ENCODE measurements around the gene GTPBP3.

Gene GTPBP3

DNA sequence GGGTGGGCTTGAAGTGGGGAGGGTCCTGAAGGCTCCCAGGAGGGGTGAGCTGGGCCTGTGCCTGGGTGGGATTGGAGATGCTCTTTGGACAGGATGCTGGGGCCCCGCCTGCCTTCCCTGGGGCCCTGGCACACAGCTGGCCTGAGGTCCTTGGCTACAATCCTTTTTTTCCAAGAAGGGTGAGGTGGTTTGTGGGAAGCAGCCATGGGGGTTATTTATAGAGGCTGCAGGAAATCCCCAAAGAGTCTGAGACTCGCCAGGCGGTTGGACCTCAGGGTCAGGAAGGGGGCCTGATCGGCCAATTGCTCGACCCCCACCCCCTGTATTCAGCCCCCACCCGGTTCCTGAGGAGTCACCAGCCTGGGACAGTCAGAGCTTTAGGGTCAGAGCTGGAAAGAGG lies 10.0 kb downstream of the GTPBP3 start:
- TF ChIP-seq, protein P1, sequence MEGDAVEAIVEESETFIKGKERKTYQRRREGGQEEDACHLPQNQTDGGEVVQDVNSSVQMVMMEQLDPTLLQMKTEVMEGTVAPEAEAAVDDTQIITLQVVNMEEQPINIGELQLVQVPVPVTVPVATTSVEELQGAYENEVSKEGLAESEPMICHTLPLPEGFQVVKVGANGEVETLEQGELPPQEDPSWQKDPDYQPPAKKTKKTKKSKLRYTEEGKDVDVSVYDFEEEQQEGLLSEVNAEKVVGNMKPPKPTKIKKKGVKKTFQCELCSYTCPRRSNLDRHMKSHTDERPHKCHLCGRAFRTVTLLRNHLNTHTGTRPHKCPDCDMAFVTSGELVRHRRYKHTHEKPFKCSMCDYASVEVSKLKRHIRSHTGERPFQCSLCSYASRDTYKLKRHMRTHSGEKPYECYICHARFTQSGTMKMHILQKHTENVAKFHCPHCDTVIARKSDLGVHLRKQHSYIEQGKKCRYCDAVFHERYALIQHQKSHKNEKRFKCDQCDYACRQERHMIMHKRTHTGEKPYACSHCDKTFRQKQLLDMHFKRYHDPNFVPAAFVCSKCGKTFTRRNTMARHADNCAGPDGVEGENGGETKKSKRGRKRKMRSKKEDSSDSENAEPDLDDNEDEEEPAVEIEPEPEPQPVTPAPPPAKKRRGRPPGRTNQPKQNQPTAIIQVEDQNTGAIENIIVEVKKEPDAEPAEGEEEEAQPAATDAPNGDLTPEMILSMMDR (IDR thresholded peaks at IDR 0.05; ENCODE audit: insufficient read depth, low read depth, low read length, missing control alignments) = no peak

DNA sequence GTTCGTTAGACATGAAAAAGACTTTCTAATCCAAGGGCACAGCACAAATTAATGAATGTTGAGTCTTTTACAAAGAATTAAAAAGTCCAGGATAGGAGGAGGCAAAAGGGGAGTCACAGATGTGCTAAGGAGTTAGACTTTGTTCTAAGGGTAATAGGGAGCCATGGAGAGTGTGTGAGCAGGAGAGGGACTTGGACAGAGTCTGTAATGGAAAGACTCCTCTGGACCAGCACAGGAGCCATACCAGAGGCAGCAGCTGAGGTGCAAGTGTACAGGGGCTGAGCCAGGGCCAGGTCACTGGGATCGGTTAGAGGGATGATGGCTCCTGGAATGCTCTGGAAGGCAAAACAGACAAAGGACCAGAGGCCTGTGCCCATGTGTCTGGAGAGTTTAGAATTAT lies 10.5 kb downstream of the GTPBP3 start:
- DNase-seq (ENCODE audit: low read depth) = no peak
- TF ChIP-seq, protein P1 (IDR thresholded peaks at IDR 0.05; ENCODE audit: insufficient read depth, low read depth, low read length, missing control alignments) = no peak
- H3K4me3 ChIP-seq (ENCODE audit: low read length) = no peak overlapping the region

More for the DNA sequence above, 10.0 kb downstream of the GTPBP3 start:
- H3K4me3 ChIP-seq (ENCODE audit: low read length) = no peak overlapping the region
- DNase-seq (ENCODE audit: low read depth) = no peak

DNA sequence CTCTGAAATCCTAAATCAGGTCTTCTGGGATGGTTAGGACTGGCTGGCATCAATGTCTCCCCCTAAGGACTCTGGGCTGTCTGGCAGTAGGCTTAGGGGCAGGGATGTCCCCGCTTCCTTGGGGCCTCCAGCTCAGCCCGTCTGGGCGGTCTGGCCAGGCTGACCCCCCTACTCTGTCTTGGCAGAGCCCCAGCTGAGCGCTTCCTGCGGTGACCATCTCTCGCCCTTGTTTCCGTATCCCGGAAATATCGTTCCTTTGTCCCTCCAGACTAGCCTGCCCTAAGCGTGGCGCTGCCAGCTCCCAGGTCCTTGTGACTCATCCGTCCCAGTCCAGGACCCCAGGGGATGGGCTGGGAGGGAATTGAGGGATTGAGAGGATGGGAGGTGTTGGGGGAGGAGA lies 11.3 kb downstream of the GTPBP3 start:
- H3K4me3 ChIP-seq (ENCODE audit: low read length) = no peak overlapping the region
- DNase-seq (ENCODE audit: low read depth) = no peak
- TF ChIP-seq, protein P1 (IDR thresholded peaks at IDR 0.05; ENCODE audit: insufficient read depth, low read depth, low read length, missing control alignments) = no peak

DNA sequence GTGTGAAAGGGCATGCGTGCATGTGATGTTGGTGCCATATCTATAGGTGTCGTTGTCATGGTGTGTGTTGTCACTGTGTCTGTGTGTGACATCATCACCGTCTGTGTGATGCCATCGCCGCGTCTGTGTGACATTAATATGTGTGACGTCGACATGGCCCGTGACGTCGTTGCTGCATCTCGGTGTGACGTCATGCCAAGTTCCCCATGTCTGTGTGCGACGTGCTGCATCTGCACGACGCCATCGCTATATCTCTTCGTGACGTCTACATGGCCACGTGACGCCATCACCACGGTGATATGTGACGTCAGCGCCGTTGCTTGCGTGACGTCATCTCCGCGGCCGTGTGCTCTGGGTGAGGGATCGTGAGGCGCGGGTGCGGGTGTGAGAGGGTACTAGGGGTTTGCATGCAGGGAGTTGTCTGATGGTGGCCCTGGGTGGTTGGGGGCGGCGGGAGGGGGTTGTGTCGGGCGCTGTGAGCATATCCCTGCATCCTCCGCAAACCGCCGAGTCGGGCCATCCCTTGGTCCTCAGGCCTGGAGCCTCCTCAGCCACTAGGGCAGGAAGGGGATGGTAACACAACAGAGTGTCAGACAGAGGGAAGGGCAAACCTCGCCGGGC lies 14.6 kb downstream of the GTPBP3 start:
- TF ChIP-seq, protein P1 (IDR thresholded peaks at IDR 0.05; ENCODE audit: insufficient read depth, low read depth, low read length, missing control alignments) = no peak
- H3K4me3 ChIP-seq (ENCODE audit: low read length) = no peak overlapping the region
- no peak for DNase-seq (ENCODE audit: low read depth)

DNA sequence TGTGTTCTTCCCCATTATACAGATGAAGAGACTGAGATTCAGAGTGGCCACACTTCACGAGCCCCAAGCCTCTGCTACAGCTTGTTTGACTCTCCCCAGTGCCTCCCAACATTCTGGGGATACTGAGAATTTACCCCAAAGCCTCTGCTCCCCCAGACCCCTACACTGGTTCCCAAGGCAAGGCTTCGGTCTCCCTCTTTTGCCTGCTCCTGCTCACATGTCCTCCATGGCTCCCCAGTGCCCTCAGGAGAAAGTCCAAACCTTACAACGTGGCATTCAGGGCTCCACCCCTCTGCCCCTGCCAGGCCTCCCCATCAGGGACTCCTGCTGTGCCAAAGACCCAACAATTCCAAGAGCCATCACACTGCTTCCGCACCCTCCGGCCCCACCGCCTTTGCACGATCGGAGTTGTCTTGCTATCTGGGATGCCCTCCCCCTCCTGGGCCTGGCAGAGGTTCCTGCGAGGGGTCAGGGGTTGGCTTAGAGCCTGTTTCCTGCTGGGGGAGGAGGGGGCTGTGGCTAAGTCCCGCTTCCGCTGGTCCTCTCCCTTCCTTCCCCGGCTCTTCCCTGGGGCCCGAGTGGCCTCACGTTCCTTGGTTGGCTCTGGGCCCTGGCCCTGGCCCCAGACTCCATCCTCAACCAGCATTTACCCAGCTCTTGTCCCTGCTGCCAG lies 15.4 kb downstream of the GTPBP3 start:
- TF ChIP-seq, protein P1 (IDR thresholded peaks at IDR 0.05; ENCODE audit: insufficient read depth, low read depth, low read length, missing control alignments) = no peak
- DNase-seq (ENCODE audit: low read depth) = no peak
- no peak overlapping the region for H3K4me3 ChIP-seq (ENCODE audit: low read length)

DNA sequence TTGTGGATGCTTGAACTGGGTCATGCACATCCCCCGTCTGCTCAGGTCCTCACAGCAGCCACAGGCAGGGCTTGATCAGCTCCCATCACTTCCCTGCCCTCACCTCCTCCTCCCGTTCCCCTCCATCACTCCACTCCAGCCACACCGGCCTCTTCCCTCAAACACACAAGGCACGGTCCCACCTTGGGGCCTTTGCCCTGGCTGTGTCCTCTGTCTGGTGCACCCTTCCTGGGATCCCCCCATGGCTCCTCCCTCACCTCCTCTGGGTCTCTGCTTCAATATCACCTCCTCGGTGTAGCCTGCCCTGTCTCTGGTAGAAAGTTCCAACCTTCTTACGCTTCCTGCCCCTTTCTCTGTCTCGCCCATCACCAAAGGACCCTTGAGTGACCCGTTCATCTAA lies 16.0 kb downstream of the GTPBP3 start:
- TF ChIP-seq, protein P1 (IDR thresholded peaks at IDR 0.05; ENCODE audit: insufficient read depth, low read depth, low read length, missing control alignments) = no peak
- H3K4me3 ChIP-seq (ENCODE audit: low read length) = no peak overlapping the region
- DNase-seq (ENCODE audit: low read depth) = no peak

Measured in epithelial cell of esophagus (primary cell).